Measurements from ENCODE around the gene NPAS3. TPM values are rescaled to one million over a fixed set of nuclear protein-coding genes. Genes with fewer than 3 reads are reported as not detected.

The NPAS3 gene
- total RNA-seq, 4 donors from 2014 or later = 0.19 to 2.1 (median 1.7) TPM; not detected in 1

GRCh38 chr14:33561488-33562175 lies 623.0 kb downstream of the NPAS3 start:
- TF ChIP-seq POLR2A (IDR thresholded peaks at IDR 0.05) (no peak), CTCF (IDR thresholded peaks at IDR 0.05) (no peak)

DNA sequence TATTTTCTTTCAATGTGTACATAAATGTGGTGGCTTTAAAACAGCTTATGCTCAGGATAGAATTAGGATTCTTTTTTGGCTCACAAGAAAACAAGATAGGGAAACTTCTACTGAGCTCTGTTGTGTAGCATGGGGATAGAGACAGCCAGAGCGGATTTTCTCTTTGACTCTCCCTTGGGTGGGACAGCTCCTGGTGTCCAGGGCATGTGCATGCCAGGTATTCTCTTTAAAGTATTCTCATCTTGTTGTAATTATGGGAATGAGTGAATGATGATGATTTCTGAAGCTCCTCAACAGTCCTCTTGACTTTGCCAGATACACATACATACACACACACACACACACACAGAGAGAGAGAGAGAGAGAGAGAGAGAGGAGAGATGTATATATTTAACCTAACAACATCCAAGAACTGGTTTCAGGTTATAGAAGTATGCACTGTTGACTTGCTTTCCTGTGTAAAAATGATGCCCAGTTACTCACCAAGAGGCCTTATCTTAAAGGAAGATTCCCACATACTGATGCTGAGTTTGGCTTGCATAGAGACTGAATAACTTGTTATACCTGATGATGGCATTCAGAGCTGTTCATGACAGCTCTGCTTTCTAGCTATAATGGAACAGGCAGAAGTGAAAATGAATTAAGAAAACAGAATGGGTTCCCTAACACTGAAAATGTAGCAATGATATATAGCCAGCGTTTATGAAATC lies 624.7 kb downstream of the NPAS3 start:
- Histone ChIP-seq H3K27ac (no peak overlapping the region), H3K36me3 (no peaks in the 10 kb centered on the region), H3K9me3 (no peaks in the 10 kb centered on the region), H3K27me3 (no peaks in the 10 kb centered on the region), H3K4me3 (no peak overlapping the region), H3K4me1 (no peaks in the 10 kb centered on the region)
- TF ChIP-seq CTCF (IDR thresholded peaks at IDR 0.05) = no peak
- TF ChIP-seq POLR2A (IDR thresholded peaks at IDR 0.05) = no peak
- no peak for DNase-seq

More at GRCh38 chr14:33561488-33562175, 623.0 kb downstream of the NPAS3 start:
- Histone ChIP-seq H3K4me3 (no peak overlapping the region), H3K36me3 (no peaks in the 10 kb centered on the region), H3K27me3 (no peaks in the 10 kb centered on the region), H3K9me3 (no peaks in the 10 kb centered on the region), H3K4me1 (no peaks in the 10 kb centered on the region), H3K27ac (no peak overlapping the region)
- no peak for DNase-seq

GRCh38 chr14:33563901-33564197 lies 625.2 kb downstream of the NPAS3 start:
- no peak for TF ChIP-seq CTCF (IDR thresholded peaks at IDR 0.05)
- no peak for TF ChIP-seq POLR2A (IDR thresholded peaks at IDR 0.05)
- Histone ChIP-seq H3K36me3 (no peaks in the 10 kb centered on the region), H3K9me3 (no peaks in the 10 kb centered on the region), H3K4me3 (no peak overlapping the region), H3K27me3 (no peaks in the 10 kb centered on the region), H3K4me1 (no peaks in the 10 kb centered on the region), H3K27ac (no peak overlapping the region)
- DNase-seq = no peak

DNA sequence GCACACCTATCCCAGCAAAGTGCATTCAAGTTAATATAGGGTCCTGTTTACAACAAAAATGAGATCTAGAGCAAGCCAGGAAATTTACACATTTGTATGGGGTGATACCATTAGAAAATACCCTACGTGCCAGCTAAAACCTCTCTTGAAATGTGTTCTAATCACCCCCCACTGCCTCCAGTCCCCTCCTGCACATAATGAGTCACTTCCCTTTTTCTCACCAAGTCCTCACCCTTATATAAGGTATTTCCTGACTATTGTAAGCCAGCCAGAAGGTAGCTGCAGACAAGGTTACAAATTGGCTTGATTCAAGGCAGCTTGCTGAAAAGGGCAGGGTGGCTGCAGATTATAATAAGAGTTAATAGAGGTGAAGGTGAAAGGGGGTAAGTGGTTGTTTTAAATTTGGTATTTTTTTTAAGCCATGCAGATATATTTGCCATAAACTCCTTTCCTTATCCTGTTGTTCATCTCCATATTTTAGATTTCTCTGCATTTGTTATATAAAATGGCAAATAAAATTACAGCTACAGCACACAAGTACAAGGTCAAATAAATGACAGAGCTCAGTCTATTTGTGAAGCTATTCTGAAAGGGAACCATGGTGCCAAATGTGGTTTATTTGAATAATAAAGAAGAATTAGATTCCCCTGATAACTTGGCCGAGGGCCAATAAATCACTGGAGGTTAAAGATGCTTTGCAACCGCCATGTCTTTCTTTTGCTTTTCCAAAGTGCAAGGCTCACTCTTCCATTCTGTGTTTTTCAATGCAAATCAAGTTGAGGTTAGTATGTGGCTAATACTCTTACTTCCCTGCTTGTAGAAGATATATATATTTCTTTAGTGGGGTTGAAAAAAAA lies 626.3 kb downstream of the NPAS3 start:
- Histone ChIP-seq H3K36me3 (no peaks in the 10 kb centered on the region), H3K27me3 (no peaks in the 10 kb centered on the region), H3K9me3 (no peaks in the 10 kb centered on the region), H3K4me1 (no peaks in the 10 kb centered on the region), H3K4me3 (no peak overlapping the region), H3K27ac (no peak overlapping the region)
- no peak for DNase-seq
- no peak for TF ChIP-seq POLR2A (IDR thresholded peaks at IDR 0.05)
- no peak for TF ChIP-seq CTCF (IDR thresholded peaks at IDR 0.05)

- Histone ChIP-seq H3K4me1 (peaks cover 0 to 6% (median 0%) of the 10 kb centered on the region in 4 donors), H3K27ac (no peak overlapping the region), H3K4me3 (no peak overlapping the region), H3K9me3 (no peaks in the 10 kb centered on the region), H3K27me3 (no peaks in the 10 kb centered on the region), H3K36me3 (no peaks in the 10 kb centered on the region)
- no peak for DNase-seq
- no peak for TF ChIP-seq CTCF (IDR thresholded peaks at IDR 0.05)
- TF ChIP-seq POLR2A (IDR thresholded peaks at IDR 0.05) = no peak
Observed at GRCh38 chr14:33566082-33566481, 627.4 kb downstream of the NPAS3 start.
